Heart left ventricle (tissue), 16 donors: ENCODE data around the gene WWOX. TPM values are rescaled to one million over a fixed set of nuclear protein-coding genes. Genes with fewer than 3 reads are reported as not detected.

ENCODE experiments used
- ATAC-seq, 4 donors: fragments of 200-7000 bp; cut with Tn5 transposase; one replicate each; pipeline ENCODE4 v1.9.1; 2020 to 2022; ENCODE audit warnings: moderate library complexity in 4 of 4, mild to moderate bottlenecking in 3 of 4, moderate number of reproducible peaks in 1 of 4
- DNase-seq, 5 donors: peaks; one replicate each; pipeline ENCODE4 v3.0.0-alpha.2; 2020
- H3K27ac ChIP-seq, 12 donors: fragments of 200-600 bp; sonication (generic) in 4 of 12; one replicate each; pipeline versions ENCODE4 v1.5.0 to v1.8.0; 2016 to 2022; ENCODE audit warnings: mild to moderate bottlenecking in 2 of 12
- H3K27me3 ChIP-seq, 9 donors: fragments of 200-600 bp; sonication (generic) in 2 of 9; one replicate each; pipeline versions ENCODE4 v1.5.1 to v1.8.0; 2016 to 2022; ENCODE audit warnings: mild to moderate bottlenecking in 3 of 9
- H3K36me3 ChIP-seq, 9 donors: fragments of 200-600 bp; sonication (generic) in 2 of 9; one replicate each; pipeline versions ENCODE4 v1.5.0 to v1.8.0; 2018 to 2022; ENCODE audit warnings: mild to moderate bottlenecking in 2 of 9
- H3K4me1 ChIP-seq, 12 donors: fragments of 200-600 bp; sonication (generic) in 4 of 12; one replicate each; pipeline versions ENCODE4 v1.5.0 to v1.8.0; 2016 to 2022; ENCODE audit warnings: mild to moderate bottlenecking in 3 of 12
- H3K4me3 ChIP-seq, 12 donors: fragments of 200-600 bp; sonication (generic) in 4 of 12; one replicate each; pipeline versions ENCODE4 v1.5.0 to v1.8.0; 2017 to 2022; ENCODE audit warnings: mild to moderate bottlenecking in 9 of 12, moderate library complexity in 4 of 12
- H3K9me3 ChIP-seq, 12 donors: fragments of 200-600 bp; sonication (generic) in 4 of 12; one replicate each; pipeline versions ENCODE4 v1.5.0 to v1.8.0; 2016 to 2022; ENCODE audit warnings: mild to moderate bottlenecking in 1 of 12
- POLR2A ChIP-seq, 2 donors: fragments of 450-650 bp; IDR thresholded peaks; one replicate each; pipeline ENCODE4 v1.6.1; 2017; ENCODE audit warnings: antibody characterized with exemption in 2 of 2, mild to moderate bottlenecking in 2 of 2, moderate library complexity in 2 of 2
- WGBS, 4 donors: extraction: QIAGEN DNeasy Blood & Tissue Kit in 2 of 4; methylation state at CpG; one replicate each; pipeline versions ENCODE4 v1.1.5 to v1.1.7; 2013 to 2018; 5-methylcytosine and 5-hydroxymethylcytosine counted together
- intact Hi-C, 10 donors: fragments of 100-400 bp; cut with DNase I; formaldehyde crosslinking; loops; one replicate each; pipeline versions ENCODE4 v1.11.1 to v1.14.2; 2022
- polyA plus RNA-seq, 2 donors: library from polyadenylated mRNA; stranded (reverse); fragments of 200-250 nt; gene quantifications; one replicate each; pipeline ENCODE4 v1.2.3, GENCODE V29; 2013
- total RNA-seq, 9 donors: library from RNA; depleted of rRNA in 2 of 9; stranded (reverse); fragments of >200 nt in 2 of 9; fragmentation: NEBNext Ultra II Directional in 3 of 9; extraction: Animal tissue kit (Norgen Biotek cat#: 25700) in 3 of 9; gene quantifications; one replicate each; pipeline versions ENCODE4 v1.1.0 to v1.2.4, GENCODE V29; 2016 to 2023
- TF ChIP-seq, protein P1 (sequence below), 12 donors: fragments of 200-600 bp; sonication (generic) in 4 of 12; IDR thresholded peaks; one replicate each; pipeline versions ENCODE4 v1.5.0 to v1.8.0; 2018 to 2022; ENCODE audit warnings: antibody characterized with exemption in 12 of 12, mild to moderate bottlenecking in 5 of 12
- donor health status: ischemic (EF 13 %, LVEDD 7.1; RV severe dilation, severe dysfunction).
- donor health status: healthy with polysubstance abuse.
- donor health status: DM: no; HTN: yes; CAD: no.
- donor health status: DM: no; HTN: no; CAD: no.
- donor health status: ischemic (EF 25% LVEDD 6.9; RV normal size, moderate dysfunction).
- donor health status: ischemic (EF 25% LVEDD 5.7; RV mildly dilated, moderate dysfunction).
- donor health status: healthy.
- donor health status: DM: yes; HTN: yes; CAD: no.
- donor health status: ischemic (EF 35%, LVEDD 5.7; RV mildly dilated, moderate dysfunction).
- donor health status: nonischemic (EF 11% LVEDD 7.7; RV severe dilation, severe dysfunction).
- donor health status: DM: yes; HTN: yes; CAD: no.
- donor health status: PGD.
- donor health status: ischemic (EF 29% LVEDD 5.4; RV normal size, mild dysfunction).
- donor health status: nonischemic (EF 23%, LVEDD 6.1; RV moderate dilation, normal function).

Gene WWOX
- total and polyA plus RNA-seq, 11 donors: 4.3 to 18.3 (median 9.1) TPM

DNA sequence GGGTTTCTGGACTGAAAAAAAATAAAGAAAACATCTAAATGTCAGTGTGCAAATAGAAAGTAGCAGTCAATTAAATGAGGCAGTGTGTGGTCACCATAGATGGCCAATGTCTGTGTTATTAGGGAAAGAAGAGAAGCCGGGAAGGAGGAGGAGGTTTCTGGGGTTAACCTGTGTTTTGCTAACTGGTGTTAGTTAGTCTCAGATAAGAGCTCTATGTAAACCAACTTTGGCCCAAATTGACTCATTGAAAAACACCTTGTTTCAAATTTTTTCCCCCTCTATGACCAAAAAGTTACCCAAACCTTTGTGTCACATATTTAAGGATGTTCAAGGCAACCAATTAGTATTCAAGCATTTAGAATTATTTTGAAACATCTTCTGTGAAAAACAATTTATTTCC is 970.2 kb downstream of the WWOX start:
- Histone ChIP-seq H3K36me3 (no peaks in the 10 kb centered on the region), H3K4me1 (peaks cover 0 to 5% (median 0%) of the 10 kb centered on the region in 12 donors), H3K9me3 (no peaks in the 10 kb centered on the region), H3K27me3 (no peaks in the 10 kb centered on the region), H3K4me3 (no peak overlapping the region), H3K27ac (no peak overlapping the region)
- intact Hi-C loops: no loop called here
- ATAC-seq (no peak), DNase-seq (no peak)
- TF ChIP-seq, protein P1, sequence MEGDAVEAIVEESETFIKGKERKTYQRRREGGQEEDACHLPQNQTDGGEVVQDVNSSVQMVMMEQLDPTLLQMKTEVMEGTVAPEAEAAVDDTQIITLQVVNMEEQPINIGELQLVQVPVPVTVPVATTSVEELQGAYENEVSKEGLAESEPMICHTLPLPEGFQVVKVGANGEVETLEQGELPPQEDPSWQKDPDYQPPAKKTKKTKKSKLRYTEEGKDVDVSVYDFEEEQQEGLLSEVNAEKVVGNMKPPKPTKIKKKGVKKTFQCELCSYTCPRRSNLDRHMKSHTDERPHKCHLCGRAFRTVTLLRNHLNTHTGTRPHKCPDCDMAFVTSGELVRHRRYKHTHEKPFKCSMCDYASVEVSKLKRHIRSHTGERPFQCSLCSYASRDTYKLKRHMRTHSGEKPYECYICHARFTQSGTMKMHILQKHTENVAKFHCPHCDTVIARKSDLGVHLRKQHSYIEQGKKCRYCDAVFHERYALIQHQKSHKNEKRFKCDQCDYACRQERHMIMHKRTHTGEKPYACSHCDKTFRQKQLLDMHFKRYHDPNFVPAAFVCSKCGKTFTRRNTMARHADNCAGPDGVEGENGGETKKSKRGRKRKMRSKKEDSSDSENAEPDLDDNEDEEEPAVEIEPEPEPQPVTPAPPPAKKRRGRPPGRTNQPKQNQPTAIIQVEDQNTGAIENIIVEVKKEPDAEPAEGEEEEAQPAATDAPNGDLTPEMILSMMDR (IDR thresholded peaks at IDR 0.05): no peak
- no peak for TF ChIP-seq POLR2A (IDR thresholded peaks at IDR 0.05)
- WGBS, 4 donors: 81 to 92% (median 86%) methylated on average over 1 of the region's 1 CpG

- Histone ChIP-seq H3K9me3 (no peaks in the 10 kb centered on the region), H3K27me3 (no peaks in the 10 kb centered on the region), H3K4me1 (peaks cover 0 to 6% (median 0%) of the 10 kb centered on the region in 12 donors), H3K4me3 (no peak overlapping the region), H3K36me3 (no peaks in the 10 kb centered on the region), H3K27ac (no peak overlapping the region)
- 53 to 62% (median 58%) methylated on average over 4 of the region's 4 CpGs for WGBS, 4 donors
- ATAC-seq: no peak
- no peak for TF ChIP-seq POLR2A (IDR thresholded peaks at IDR 0.05)
- intact Hi-C loops: no loop called here
- DNase-seq: peak in 1 of 5 donors; percentile 28
These were observed 972.0 kb downstream of the WWOX start for GRCh38 chr16:79071424-79071823.

GRCh38 chr16:79072517-79072916 is 973.1 kb downstream of the WWOX start:
- Histone ChIP-seq H3K9me3 (no peaks in the 10 kb centered on the region), H3K27ac (no peak overlapping the region), H3K4me3 (no peak overlapping the region), H3K27me3 (no peaks in the 10 kb centered on the region), H3K36me3 (no peaks in the 10 kb centered on the region), H3K4me1 (peaks cover 0 to 6% (median 0%) of the 10 kb centered on the region in 12 donors)
- no peak for DNase-seq
- TF ChIP-seq POLR2A (IDR thresholded peaks at IDR 0.05): no peak
- TF ChIP-seq, protein P1 (IDR thresholded peaks at IDR 0.05): no peak
- 94 to 97% (median 95%) methylated on average over 4 of the region's 4 CpGs for WGBS, 4 donors
- intact Hi-C loops: no loop called here
- no peak for ATAC-seq

GRCh38 chr16:79073566-79073965 is 974.1 kb downstream of the WWOX start:
- no peak for DNase-seq
- WGBS, 4 donors: 80 to 87% (median 84%) methylated on average over 4 of the region's 4 CpGs
- Histone ChIP-seq H3K4me1 (peaks cover 0 to 6% (median 0%) of the 10 kb centered on the region in 12 donors), H3K27ac (no peak overlapping the region), H3K27me3 (no peaks in the 10 kb centered on the region), H3K36me3 (no peaks in the 10 kb centered on the region), H3K9me3 (no peaks in the 10 kb centered on the region), H3K4me3 (no peak overlapping the region)
- intact Hi-C loops: no loop called here
- no peak for TF ChIP-seq POLR2A (IDR thresholded peaks at IDR 0.05)
- TF ChIP-seq, protein P1 (IDR thresholded peaks at IDR 0.05): no peak
- no peak for ATAC-seq

DNA sequence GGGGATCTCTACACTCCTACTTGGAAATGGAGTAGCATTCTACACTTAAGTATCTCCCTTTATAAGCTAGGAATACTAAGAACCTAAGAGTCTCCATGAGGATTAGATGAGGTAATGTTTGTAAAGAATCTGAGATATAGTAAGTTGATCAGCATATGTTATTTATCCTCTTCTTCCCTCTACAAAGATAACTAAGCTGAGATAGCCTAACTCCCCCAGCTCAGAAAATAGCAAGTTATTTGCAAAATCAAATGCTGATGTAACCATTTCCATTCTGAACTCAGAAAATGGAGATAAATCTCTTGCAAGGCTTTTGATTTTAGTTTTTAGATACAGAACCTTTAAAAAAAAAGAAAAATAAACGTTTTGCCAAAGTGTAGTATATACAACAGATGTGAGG is 975.1 kb downstream of the WWOX start:
- Histone ChIP-seq H3K4me3 (no peak overlapping the region), H3K9me3 (no peaks in the 10 kb centered on the region), H3K27ac (no peak overlapping the region), H3K27me3 (no peaks in the 10 kb centered on the region), H3K4me1 (peaks cover 0 to 6% (median 0%) of the 10 kb centered on the region in 12 donors), H3K36me3 (no peaks in the 10 kb centered on the region)
- ATAC-seq (no peak), DNase-seq (no peak)
- intact Hi-C loops: no loop called here
- WGBS, 4 donors: 5 to 22% (median 14%) methylated on average over 1 of the region's 1 CpG
- TF ChIP-seq, protein P1 (IDR thresholded peaks at IDR 0.05): no peak
- no peak for TF ChIP-seq POLR2A (IDR thresholded peaks at IDR 0.05)
